Smooth muscle cell (in vitro differentiated cells): ENCODE data around the gene TMBIM6. TPM values are rescaled to one million over a fixed set of nuclear protein-coding genes. Genes with fewer than 3 reads are reported as not detected.

ENCODE experiments used
- DNase-seq: peaks from one replicate; lab custom pipeline; 2025; ENCODE audit not compliant: unreplicated experiment; lab: John Stamatoyannopoulos, UW
- H2AFZ ChIP-seq: fragments of 200-600 bp; sonication (generic); 2 replicates; pipeline ENCODE4 v1.6.0; 2016; ENCODE audit warnings: antibody characterized with exemption, low read depth, mild to moderate bottlenecking
- H3F3A ChIP-seq: fragments of 200-600 bp; sonication (generic); 2 replicates; pipeline ENCODE4 v1.6.0; 2017; ENCODE audit warnings: antibody characterized with exemption, low read depth
- H3K27ac ChIP-seq: fragments of 200-600 bp; sonication (generic); 2 replicates; pipeline ENCODE4 v1.5.1; 2016; ENCODE audit warnings: low read depth, mild to moderate bottlenecking
- H3K27me3 ChIP-seq: fragments of 200-600 bp; sonication (generic); 2 replicates; pipeline ENCODE4 v1.6.1; 2016; ENCODE audit warnings: low read depth, mild to moderate bottlenecking
- H3K36me3 ChIP-seq: fragments of 200-600 bp; sonication (generic); 2 replicates; pipeline ENCODE4 v1.5.1; 2016; ENCODE audit warnings: low read depth
- H3K4me1 ChIP-seq: fragments of 200-600 bp; sonication (generic); 2 replicates; pipeline ENCODE4 v1.5.1; 2016; ENCODE audit warnings: low read depth
- H3K4me2 ChIP-seq: fragments of 200-600 bp; sonication (generic); 2 replicates; pipeline ENCODE4 v1.6.0; 2016; ENCODE audit warnings: mild to moderate bottlenecking
- H3K4me3 ChIP-seq: fragments of 200-600 bp; sonication (generic); 2 replicates; pipeline ENCODE4 v1.5.1; 2016; ENCODE audit warnings: mild to moderate bottlenecking
- H3K79me2 ChIP-seq: fragments of 200-600 bp; sonication (generic); 2 replicates; pipeline ENCODE4 v1.6.0; 2016; ENCODE audit warnings: low read depth, mild to moderate bottlenecking
- H3K9ac ChIP-seq: fragments of 200-600 bp; sonication (generic); 2 replicates; pipeline ENCODE4 v1.6.0; 2016; ENCODE audit warnings: low read depth
- H3K9me3 ChIP-seq: fragments of 200-600 bp; sonication (generic); replicated peaks from 2 replicates; pipeline ENCODE4 v1.5.1; 2016; ENCODE audit warnings: low read depth
- H4K20me1 ChIP-seq: fragments of 200-600 bp; sonication (generic); 2 replicates; pipeline ENCODE4 v1.6.0; 2016; ENCODE audit warnings: low read depth
- CTCF ChIP-seq: fragments of 200-600 bp; sonication (generic); IDR thresholded peaks from 2 replicates; pipeline ENCODE4 v1.5.1; 2017; ENCODE audit warnings: borderline replicate concordance, mild to moderate bottlenecking, antibody characterized with exemption; ENCODE audit not compliant: insufficient read depth, poor library complexity, severe bottlenecking
- WGBS: methylation state at CpG from one replicate; pipeline ENCODE4 v1.1.7; 2016; ENCODE audit warnings: low lambda C conversion rate; 5-methylcytosine and 5-hydroxymethylcytosine counted together
- polyA plus RNA-seq: library from polyadenylated mRNA; unstranded; fragments of >200 nt; fragmentation: Nextera tagmentation; extraction: Ambion mirVana; gene quantifications from 2 replicates; pipeline ENCODE4 v1.2.1, GENCODE V29; 2016
- total RNA-seq: library from RNA; depleted of rRNA; stranded (reverse); fragments of >200 nt; gene quantifications from 2 replicates; pipeline ENCODE4 v1.2.3, GENCODE V29; 2014

Gene TMBIM6
- total and polyA plus RNA-seq, 2 experiments from 2014 or later: 611 to 677 TPM

- TF ChIP-seq CTCF: no peak
- Histone ChIP-seq H2AFZ (no peak overlapping the region), H3K4me3 (no peak overlapping the region), H3K9me3 (no peaks in the 10 kb centered on the region), H3K4me2 (no peak overlapping the region), H4K20me1 (no peaks in the 10 kb centered on the region), H3K79me2 (no peaks in the 10 kb centered on the region), H3K4me1 (no peaks in the 10 kb centered on the region), H3K27ac (no peak overlapping the region), H3K9ac (no peak overlapping the region), H3K36me3 (no peaks in the 10 kb centered on the region), H3K27me3 (no peaks in the 10 kb centered on the region), H3F3A (no peaks in the 10 kb centered on the region)
- WGBS: 95% methylated on average over 17 of the region's 17 CpGs
- no peak for DNase-seq
These were observed 55.5 kb downstream of the TMBIM6 start for GRCh38 chr12:49796606-49797448.

GRCh38 chr12:49797449-49797776, 56.1 kb downstream of the TMBIM6 start:
- no peaks in the 10 kb centered on the region for H3K36me3 ChIP-seq

GRCh38 chr12:49798248-49798647, 56.9 kb downstream of the TMBIM6 start:
- no peak overlapping the region for H3K4me3 ChIP-seq
- no peak overlapping the region for H3K27ac ChIP-seq
- TF ChIP-seq CTCF: no peak
- no peaks in the 10 kb centered on the region for H3K4me1 ChIP-seq
- no peaks in the 10 kb centered on the region for H4K20me1 ChIP-seq
- no peaks in the 10 kb centered on the region for H3K79me2 ChIP-seq
- WGBS: 95% methylated on average over 7 of the region's 7 CpGs
- no peaks in the 10 kb centered on the region for H3K27me3 ChIP-seq
- H3K4me2 ChIP-seq: no peak overlapping the region
- H3K9me3 ChIP-seq: no peaks in the 10 kb centered on the region
- H3F3A ChIP-seq: no peaks in the 10 kb centered on the region
- DNase-seq: no peak
- no peaks in the 10 kb centered on the region for H3K36me3 ChIP-seq
- no peak overlapping the region for H2AFZ ChIP-seq
- no peak overlapping the region for H3K9ac ChIP-seq

More at GRCh38 chr12:49797449-49797776, 56.1 kb downstream of the TMBIM6 start:
- Histone ChIP-seq H3K9ac (no peak overlapping the region), H3F3A (no peaks in the 10 kb centered on the region), H3K27ac (no peak overlapping the region), H2AFZ (no peak overlapping the region), H3K4me1 (no peaks in the 10 kb centered on the region), H3K4me3 (no peak overlapping the region), H4K20me1 (no peaks in the 10 kb centered on the region), H3K9me3 (no peaks in the 10 kb centered on the region), H3K4me2 (no peak overlapping the region), H3K79me2 (no peaks in the 10 kb centered on the region), H3K27me3 (no peaks in the 10 kb centered on the region)
- 93% methylated on average over 2 of the region's 2 CpGs for WGBS
- TF ChIP-seq CTCF: no peak
- no peak for DNase-seq

- no peaks in the 10 kb centered on the region for H4K20me1 ChIP-seq
- no peak overlapping the region for H2AFZ ChIP-seq
- DNase-seq: no peak
- H3F3A ChIP-seq: no peaks in the 10 kb centered on the region
- no peaks in the 10 kb centered on the region for H3K27me3 ChIP-seq
- H3K9me3 ChIP-seq: no peaks in the 10 kb centered on the region
- H3K4me3 ChIP-seq: no peak overlapping the region
- H3K27ac ChIP-seq: no peak overlapping the region
- H3K9ac ChIP-seq: no peak overlapping the region
- 92% methylated on average over 2 of the region's 2 CpGs for WGBS
- no peak for TF ChIP-seq CTCF
- H3K79me2 ChIP-seq: no peaks in the 10 kb centered on the region
- H3K36me3 ChIP-seq: no peaks in the 10 kb centered on the region
- no peaks in the 10 kb centered on the region for H3K4me1 ChIP-seq
- no peak overlapping the region for H3K4me2 ChIP-seq
These were observed 57.6 kb downstream of the TMBIM6 start for GRCh38 chr12:49798934-49799333.
